HG02973 (cell line): Measurements from ENCODE around the gene TGFBR2.
"Not testable (repeated sequence)": the region's sequence is repeated elsewhere in the genome, so short reads cannot be mapped to it uniquely, and the experiment has no call there.

Experiments
- ATAC-seq: cut with Tn5 transposase; IDR thresholded peaks from one replicate; pipeline ENCODE4 v1.9.1; 2021; ENCODE audit warnings: moderate library complexity; ENCODE audit not compliant: unreplicated experiment

Gene TGFBR2

DNA sequence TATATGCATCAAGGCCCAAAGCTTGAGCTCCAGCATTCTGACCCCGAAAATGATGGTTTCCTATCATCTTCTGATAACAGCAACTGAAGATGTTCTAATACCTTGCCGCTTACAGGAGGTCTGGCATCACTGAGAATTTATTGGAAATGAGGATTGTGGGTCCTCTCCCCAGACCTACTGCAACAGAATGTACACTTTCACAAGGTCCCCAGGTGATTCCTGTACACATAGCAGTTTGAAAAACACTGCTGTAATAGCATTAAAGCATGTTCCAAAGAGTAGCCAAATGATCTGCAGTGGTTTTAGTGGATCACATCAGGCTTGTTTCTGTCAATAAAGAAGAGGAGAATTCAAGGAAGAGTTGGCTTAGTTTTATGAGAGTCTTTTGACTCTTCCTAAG, 11.3 kb downstream of the TGFBR2 start:
- ATAC-seq = no peak

DNA sequence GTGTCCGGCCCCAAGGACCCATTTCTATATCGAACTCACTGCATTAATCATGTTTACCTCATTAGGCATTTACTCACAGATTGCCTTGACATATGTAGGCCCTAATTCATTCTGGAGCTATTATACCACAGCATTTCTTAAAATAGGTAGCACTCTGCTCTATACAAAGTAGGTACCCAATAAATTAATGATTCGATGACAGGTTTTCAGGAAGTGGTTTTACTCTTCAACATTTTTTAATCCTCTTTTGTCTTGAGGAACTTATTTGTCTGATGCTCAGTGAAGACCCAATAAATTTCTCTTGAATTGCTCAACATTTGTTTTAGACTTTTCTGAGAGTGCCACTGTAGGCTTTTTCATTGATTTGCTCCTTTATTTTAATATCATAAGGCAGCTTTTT, 12.1 kb downstream of the TGFBR2 start:
- no peak for ATAC-seq

DNA sequence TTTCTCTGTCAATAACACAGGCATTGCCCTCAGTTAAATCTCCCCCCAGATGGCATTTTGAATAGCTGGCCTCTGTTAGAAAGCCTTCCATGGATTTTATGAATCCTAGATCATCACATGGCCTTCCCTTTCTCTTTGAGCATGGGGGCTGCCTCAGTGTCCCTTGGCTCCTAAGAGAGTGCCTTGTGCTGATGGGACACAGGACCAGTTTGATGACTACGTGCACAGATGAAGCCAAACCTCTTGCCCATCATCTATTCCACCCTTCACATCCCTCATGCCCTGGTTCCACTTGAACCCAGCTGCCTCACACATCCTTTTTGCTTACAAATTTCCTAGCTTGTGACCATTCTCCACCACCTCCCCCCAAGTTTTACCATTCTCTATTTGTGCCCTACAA, 12.9 kb downstream of the TGFBR2 start:
- ATAC-seq = no peak

DNA sequence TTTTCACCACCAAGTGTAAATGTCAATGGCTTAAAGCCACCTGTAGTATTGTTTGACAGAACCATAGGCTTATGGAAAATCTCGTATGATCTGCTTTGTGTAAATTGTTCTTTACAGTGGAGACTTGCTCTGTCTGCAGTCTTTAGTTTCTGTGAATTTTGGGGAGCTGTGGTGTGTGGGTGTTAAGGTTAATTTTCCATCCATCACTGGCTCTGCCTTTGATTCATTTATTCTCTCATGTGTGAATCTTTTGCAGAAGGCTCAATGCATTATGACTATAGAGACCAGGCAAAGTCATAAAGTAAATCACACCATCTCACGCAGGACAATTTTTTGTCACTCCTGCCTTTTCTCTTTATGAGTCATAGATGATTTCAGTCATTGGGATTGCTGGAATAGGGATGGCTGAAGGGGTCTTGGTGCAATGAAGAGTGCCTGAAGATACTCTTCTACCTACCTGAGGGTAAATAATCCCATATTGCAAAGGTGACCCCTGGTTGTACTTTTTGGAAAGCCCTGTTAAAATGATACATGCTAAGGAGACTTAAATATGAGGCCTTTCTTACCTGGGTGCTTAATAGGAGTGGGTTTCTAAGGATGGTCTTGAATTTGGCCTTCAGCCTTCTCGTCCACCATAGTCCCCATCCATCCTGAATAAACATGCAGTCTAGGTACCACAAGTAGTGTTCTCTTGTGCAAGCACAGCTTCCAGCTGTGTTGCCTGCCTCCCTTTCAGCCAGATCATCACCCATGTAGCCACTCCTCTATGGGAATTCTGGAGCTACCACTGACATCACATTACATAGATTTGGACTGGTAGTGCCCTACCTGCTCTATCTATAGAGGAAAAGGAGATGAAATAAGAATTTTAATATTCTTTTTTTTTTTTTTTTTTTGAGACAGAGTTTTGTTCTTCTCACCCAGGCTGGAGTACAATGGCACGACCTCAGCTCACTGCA, 14.3 kb downstream of the TGFBR2 start:
- no peak for ATAC-seq

DNA sequence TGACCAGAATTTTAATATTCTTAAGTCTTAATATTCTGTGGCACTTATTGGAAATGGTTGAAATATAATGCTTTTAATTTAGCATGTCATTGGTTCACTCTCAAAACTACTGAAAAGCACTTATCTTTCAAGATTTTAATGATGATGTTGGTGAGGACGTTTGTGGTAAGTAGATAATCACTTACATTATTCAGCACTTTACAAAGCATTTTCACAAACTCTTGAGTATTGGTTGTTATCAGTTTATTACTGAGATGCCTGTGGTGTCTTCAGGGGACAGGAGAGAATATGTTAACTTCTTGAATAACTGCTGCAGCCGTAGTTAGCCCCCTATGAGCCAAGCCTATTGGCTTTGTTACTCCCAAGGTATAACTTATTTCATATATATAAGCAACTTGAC, 15.2 kb downstream of the TGFBR2 start:
- no peak for ATAC-seq

DNA sequence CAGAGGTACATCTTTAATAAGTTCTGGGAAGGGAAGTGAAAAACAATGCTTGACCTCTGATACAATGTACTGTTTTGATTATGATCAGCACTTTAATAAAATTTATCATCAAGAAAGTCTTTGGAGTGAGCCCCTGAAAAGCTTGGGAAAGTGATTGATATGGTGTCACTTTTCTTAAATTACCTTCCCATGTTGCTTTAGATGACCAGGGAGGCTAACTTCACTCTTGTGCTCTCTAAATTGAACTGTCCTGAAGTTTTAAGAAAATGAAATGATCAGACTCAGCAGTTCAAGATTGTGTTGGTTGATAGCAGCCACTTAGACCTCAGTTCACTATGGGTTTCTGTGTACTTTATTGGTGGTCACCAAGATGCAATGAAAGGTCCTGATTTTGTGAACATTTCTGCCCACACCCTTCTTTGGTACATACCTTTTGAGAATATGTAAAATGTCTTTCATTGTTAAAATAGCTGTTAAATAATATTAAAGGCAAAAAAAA, 15.7 kb downstream of the TGFBR2 start:
- no peak for ATAC-seq

DNA sequence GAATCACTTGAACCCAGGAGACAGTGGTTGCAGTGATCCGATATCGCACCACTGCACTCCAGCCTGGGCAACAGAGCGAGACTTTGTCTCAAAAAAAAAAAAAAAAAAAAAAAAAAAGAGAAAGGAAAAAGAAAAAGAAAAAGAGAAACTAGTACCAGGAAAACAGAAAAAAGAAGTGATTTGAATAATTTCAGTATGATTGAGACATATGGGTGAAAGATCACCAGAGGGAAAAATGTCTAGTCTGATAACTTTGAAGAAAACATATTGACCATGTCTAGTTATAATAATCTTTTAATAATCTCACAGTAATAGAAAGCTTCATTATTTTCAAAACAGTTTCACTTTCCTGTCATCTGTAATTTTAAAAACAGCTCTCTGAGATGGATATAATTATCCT, 16.4 kb downstream of the TGFBR2 start:
- ATAC-seq = no peak

DNA sequence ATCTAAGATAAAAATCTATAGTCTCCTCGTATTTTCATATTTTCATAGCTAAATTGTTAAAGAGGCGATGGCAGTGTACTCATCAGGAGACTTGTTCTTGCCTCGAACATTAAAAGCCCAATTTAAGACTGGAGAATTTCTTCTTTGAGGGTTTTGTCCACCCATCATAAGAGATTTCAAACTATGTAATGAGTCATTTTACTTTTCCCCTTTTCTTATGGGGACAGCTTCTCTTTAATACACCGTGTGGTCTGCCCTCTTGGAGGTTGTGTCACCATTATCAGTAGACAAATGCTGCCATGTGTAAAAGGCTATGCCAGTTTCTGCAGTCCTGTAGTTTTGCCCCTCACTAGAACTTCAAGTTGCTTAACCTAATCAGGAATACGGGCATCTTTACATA, 16.9 kb downstream of the TGFBR2 start:
- ATAC-seq = no peak

DNA sequence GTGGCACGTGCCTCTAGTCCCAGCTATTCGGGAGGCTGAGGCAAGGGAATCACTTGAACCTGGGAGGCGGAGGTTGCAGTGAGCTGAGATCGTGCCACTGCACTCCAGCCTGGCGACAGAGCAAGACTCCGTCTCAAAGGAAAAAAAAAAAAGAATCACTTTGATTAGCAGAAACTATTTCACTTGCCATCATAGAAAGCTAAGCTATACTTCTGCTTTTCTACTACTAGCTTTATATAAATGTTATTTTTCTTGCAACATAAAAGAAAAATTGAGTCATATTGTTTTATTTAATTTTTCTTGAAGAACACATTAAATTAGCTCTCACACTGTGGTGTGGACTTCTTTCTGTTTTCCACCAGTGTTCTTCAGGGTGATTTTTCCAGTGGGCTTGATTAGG, 18.1 kb downstream of the TGFBR2 start:
- not testable (repeated sequence) for ATAC-seq

DNA sequence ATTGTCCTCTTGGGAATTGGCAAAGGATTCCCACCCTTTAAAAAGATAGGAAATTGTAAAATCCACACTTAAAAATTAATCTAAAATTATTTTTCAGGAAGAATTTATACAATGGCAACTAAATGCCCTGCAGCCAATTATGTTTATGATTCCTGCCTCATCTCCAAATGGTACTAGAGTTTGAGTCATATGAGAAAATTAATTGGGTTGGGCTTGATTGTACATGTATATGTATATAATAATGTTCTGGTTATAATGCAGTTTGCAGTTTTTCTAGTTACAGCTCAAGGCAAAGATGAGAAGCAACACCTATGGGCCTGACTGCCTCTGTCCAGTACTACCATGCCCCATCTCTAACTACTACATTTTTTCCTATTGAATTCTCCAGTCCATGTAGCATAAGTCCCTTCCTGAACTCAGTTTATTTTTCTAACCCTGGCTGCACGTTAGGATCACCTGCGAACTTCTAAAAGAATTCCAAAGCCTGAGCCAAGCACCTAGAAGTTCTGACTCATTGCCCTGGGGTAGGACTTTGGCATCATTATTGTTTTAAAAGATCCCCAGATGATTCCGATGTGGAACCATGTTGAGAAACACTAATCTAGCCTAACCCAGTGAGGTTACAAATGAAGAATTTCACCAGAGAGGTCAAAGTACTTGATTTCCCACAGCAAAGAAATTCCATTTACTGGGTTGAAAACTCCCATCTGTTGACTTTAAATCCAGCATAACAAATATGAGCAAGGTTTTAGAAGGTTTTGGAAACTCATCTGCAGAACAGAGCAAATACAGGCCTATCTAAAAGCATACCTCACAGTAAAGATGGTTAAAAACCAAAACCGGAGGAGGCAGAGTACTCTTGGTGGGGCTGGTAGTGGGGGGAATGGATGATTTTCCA, 19.4 kb downstream of the TGFBR2 start:
- ATAC-seq = no peak

DNA sequence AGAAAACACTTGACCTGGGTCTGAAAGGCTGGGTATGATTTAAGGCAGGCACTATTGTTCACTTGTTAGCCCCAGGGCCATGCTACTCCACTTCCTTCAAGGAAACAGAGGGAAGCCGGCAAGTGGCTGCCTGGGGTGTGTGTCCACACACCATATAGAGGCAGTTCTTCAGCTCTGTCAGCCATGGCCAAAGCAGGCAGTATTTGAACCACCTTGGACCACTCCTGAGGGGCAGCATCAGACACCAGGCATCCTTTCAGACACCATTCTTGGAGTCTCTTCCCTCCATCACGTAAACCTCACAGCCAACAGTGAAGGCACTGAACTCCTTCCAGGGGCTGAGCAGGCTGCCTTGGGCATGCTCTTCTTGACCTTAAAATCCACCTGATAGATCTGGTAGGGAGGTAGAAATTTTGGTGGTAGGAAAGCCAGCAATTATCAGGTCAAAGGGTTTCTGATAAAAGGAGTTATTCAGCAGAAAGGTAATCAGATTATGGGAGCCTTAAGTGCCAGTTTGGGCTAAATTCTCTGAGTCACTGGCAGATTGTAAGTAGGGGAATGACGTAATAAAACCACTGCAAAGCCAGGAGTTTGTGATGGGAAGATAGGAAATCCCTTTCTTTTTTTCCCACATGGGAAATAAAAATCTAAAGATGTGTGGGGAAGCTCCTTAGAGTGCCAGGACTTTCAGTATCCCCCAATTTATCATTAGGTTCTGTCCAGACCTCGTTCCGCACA, 20.2 kb downstream of the TGFBR2 start:
- ATAC-seq = no peak

DNA sequence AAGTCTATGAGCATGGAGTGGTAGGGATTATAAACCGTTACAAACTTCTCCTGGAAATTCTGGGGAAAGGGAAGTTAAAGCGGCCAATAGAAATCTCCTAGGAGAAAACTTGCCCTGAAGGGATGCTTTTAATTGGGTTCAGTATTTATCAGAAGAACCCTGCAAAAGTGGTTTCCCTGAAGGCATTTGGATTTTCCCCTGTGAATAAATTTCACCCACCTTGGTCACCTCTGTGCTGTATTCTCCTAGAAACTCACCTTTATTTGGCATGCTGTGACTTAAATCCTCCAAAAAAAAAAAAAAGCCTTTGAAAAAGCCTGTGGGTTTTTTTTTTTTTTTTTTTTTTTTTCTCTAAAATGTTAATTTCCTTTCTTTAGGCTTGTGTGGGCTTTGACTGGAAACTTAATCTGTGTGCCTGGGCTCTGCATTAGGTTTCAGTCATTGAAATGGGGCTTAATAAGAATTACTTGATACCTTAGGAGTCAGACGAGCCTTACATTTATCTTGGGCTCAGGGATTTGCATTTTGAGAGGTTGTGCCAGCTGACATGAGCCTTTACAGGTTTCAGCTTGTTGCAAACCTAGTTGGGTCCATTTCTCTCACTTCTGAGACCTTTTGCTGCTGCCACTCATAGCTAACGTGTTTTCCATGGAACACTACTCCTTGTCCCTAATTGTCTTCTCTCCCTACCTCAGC, 22.0 kb downstream of the TGFBR2 start:
- no peak for ATAC-seq

DNA sequence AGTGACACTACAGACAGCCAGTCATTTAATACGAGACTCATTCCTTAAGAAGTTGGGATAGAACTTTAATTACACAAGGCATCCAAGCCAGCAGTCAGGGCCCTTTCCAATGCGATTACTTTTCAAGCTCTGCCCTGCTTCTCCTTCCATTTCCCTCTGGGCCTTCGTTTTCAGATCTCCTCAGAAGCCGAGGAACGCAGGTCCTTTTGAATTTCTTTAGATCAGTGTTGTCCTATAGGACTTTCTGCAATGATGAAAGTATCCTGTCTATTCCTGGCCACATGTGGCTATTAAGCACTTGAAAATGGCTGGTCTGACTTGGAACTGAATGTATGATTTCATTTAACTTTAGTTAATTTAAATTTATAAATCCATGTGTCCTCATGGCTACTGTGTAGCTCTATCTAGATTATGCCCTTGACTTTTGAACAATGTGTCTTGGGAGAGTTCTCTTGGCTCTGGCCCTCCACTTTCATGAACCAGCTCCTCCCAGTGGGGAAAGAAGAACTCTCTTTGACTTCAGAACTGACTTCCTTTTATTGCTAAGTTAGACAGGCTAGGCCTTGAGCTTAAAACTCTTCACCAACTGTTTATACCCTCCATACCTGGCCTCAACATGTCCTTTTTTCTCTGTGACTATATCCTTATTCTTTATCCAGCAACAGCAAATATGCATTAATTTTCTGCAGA, 22.6 kb downstream of the TGFBR2 start:
- no peak for ATAC-seq

DNA sequence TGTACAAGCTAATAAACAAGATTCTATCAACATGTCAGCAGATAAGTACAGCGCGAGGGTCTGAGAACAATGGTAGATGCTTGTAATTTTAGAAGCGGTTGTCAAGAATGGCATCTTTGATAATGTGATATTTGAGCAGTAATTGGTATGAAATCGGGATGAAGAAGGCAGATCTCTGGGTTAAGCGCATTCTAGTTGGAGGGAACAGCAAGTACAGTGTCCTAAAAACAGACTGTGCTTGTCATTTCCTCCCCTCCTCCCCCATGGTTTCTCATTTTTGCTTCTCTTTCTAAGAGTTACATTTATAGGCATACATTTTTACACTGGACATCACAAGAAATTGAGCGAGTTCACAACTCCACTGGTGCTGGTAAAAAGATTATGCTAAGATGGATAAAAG, 23.3 kb downstream of the TGFBR2 start:
- ATAC-seq = no peak

DNA sequence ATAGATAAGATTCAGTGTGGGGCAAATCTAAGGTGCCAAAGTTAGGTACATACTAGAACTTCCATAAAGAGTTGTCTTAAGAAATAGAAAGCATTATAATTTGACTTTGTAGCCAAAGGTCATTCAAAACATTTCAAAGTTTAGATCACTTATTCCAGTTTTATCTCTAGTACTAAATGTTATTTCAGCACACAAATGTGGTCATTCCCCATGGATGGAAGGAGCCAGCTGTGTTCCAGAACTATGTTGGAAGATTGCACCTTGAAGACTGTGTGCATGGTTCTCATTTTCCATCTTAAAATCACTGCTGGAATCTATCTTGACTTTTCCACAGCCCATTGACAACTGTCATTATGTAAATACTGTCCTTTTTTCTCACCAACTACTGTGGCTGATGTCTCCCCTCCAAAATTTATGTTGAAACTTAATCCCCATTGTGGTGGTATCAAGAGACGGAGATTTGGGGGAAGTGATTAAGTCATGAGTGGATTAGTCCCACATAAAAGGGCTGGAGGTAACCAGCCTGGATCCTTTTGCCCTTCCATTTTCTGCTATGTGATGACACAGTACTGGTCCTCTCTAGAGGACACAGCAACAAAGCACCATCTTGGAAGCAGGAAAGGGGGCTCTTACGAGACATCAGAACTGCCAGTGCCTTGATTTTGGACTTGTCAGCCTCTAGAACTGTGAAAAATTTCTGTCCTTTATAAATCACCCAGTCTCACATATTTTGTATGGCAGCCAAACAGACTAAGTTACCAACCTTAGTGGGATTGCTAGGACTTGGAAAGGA, 24.0 kb downstream of the TGFBR2 start:
- no peak for ATAC-seq

DNA sequence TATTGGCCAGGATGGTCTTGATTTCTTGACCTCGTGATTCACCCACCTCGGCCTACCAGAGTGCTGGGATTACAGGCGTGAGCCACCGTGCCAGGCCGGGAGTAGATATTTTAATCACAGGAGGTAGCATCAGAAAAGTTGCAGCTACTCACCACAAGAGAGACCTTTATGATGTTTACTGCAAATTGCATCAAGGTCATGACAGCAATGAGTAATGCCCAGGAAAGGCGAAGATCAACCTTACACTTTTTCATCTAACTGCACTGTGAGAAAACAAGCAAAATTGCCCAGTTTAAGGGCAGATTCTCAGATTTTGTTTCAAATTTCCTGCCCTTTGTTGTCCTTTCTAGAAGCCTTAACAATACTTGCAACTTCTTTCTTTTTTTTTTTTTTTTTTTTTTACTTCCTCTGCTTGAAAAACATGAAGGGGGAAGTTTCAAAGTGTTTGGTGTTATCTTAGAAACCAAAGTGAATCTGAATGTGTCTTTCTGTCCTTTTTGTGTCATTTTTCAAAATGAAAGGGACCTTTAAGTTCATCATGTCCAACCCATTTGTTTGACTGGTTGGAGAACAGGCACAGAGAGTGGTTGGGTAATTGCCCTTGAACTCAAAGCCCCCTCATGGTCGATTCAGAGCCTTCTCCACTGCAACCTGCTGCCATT, 25.0 kb downstream of the TGFBR2 start:
- no peak for ATAC-seq

DNA sequence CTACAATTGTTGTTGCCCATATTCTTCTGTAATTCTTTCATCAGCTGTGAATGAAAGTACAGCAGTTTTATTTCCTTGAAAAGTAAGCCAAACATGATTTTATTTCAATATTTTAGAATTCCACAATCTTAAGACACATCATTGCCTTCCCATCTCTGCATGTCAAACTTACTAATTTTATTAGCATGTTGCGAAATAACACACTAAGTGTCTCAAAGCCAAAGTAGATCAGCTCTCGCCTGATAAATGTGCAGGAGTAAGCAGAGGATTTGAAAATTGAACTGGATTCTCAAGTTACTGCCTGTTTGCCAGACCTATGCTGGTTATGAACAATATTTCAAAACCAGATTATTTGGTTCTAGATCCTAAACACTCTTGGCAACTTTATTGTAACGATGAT, 25.7 kb downstream of the TGFBR2 start:
- ATAC-seq = no peak

DNA sequence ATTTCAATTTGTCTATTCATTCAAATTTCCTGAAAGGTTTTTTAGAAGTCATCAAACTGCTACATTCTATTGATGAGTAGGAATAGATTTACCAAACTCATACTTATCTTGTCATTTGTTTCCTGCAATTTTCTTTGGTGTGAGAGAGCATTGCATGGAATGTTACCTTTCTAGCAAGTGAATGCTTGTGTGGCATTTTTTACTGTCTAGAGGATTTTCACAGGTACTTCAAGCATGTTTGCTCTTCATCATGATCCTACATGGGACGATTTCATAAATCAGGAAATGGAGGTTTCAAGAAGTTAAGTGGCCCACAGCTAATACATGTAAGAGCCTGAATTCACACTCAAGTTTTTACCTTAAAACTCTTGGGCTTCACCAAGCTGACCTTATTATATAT, 26.1 kb downstream of the TGFBR2 start:
- ATAC-seq = no peak

DNA sequence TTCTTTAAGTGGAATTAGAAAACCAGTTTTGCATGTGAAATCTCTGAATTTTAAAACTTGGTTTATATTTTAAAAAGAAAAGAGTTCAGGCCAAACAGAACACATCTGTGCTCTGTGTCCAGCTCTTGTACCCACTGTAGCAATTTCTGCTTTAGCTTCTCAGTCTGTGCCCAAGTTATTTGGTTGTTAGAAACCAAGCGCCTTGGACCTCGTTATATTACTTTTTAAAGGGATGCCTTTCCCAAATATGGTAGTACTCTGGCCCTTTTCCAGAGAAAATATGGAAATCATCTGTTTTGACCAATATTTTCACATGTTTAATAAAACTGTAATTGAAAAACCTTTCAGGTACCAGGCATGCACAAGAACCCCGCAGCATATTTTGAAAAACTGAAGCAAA, 27.3 kb downstream of the TGFBR2 start:
- ATAC-seq = no peak
